Lower leg skin (tissue), 3 donors: Measurements from ENCODE around the gene SLC4A4.

Experiments
- POLR2A ChIP-seq, 2 donors: fragments of 450-650 bp; IDR thresholded peaks; one replicate each; pipeline ENCODE4 v1.6.1; 2016 to 2017; ENCODE audit warnings: antibody characterized with exemption in 2 of 2, mild to moderate bottlenecking in 1 of 2, moderate library complexity in 1 of 2
- TF ChIP-seq, protein P1 (sequence below), 3 donors: fragments of 450-650 bp; IDR thresholded peaks; one replicate each; pipeline ENCODE4 v1.5.1; 2016; ENCODE audit warnings: antibody characterized with exemption in 3 of 3, mild to moderate bottlenecking in 3 of 3, moderate library complexity in 2 of 3

DNA sequence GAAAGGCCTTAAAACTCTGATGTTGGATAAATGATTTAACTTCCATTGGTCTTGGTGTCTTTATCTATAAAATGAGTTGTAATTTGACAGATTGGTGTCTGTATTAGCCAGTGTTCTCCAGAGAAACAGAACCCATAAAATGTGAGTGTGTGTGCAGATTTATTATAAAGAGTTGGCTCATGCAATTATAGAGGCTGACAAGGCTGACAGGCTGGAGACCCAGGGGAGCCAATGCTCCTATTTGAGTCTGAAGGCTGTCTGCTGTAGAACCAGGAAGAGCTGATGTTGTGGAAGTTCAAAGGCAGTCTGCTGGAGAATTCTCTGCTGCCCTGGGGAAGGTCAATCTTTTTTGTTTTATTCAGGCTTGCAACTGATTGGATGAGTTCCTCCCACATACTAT is 131.7 kb downstream of the SLC4A4 start:
- TF ChIP-seq, protein P1, sequence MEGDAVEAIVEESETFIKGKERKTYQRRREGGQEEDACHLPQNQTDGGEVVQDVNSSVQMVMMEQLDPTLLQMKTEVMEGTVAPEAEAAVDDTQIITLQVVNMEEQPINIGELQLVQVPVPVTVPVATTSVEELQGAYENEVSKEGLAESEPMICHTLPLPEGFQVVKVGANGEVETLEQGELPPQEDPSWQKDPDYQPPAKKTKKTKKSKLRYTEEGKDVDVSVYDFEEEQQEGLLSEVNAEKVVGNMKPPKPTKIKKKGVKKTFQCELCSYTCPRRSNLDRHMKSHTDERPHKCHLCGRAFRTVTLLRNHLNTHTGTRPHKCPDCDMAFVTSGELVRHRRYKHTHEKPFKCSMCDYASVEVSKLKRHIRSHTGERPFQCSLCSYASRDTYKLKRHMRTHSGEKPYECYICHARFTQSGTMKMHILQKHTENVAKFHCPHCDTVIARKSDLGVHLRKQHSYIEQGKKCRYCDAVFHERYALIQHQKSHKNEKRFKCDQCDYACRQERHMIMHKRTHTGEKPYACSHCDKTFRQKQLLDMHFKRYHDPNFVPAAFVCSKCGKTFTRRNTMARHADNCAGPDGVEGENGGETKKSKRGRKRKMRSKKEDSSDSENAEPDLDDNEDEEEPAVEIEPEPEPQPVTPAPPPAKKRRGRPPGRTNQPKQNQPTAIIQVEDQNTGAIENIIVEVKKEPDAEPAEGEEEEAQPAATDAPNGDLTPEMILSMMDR (IDR thresholded peaks at IDR 0.05) = no peak
- no peak for TF ChIP-seq POLR2A (IDR thresholded peaks at IDR 0.05)
